ENCODE measurements around the gene MAGEB17. TPM values are rescaled to one million over a fixed set of nuclear protein-coding genes. Genes with fewer than 3 reads are reported as not detected.

Gene MAGEB17
- polyA plus RNA-seq, 1 donor (not counting 4 experiments of a cell fraction or from before 2014, with no cell fraction given): not detected

- dilution Hi-C loops (cut with MboI; ENCODE audit: extremely low pct_ligation_motif_present, low sequenced_read_pairs): no loop called here
- Histone ChIP-seq H3K9me1 (ENCODE audit: control insufficient read depth, extremely low read depth, insufficient read depth, low read length) (no peaks in the 10 kb centered on the region), H3K9me3 (ENCODE audit: control insufficient read depth, low read depth, low read length) (no peaks in the 10 kb centered on the region), H3K4me1 (ENCODE audit: control insufficient read depth, extremely low read depth, insufficient read depth, low read length) (peaks cover 11% of the 10 kb centered on the region), H3K4me3 (ENCODE audit: control insufficient read depth in 2 of 3, extremely low read depth in 1 of 3, insufficient read depth in 2 of 3, low read depth in 1 of 3, low read length in 3 of 3) (no peak overlapping the region), H3K79me2 (ENCODE audit: control insufficient read depth, insufficient read depth, low read length) (no peaks in the 10 kb centered on the region), H2AFZ (ENCODE audit: control insufficient read depth, low read length) (no peak overlapping the region), H3K4me2 (ENCODE audit: control insufficient read depth, extremely low read depth, insufficient read depth, low read depth, low read length) (no peak overlapping the region), H3K36me3 (ENCODE audit: control insufficient read depth in 2 of 2, extremely low read depth in 1 of 2, insufficient read depth in 2 of 2, low read length in 2 of 2) (no peaks in the 10 kb centered on the region), H3K9ac (ENCODE audit: control insufficient read depth, extremely low read depth, insufficient read depth, low read length) (no peak overlapping the region), H3K27me3 (ENCODE audit: control insufficient read depth, extremely low read depth, insufficient read depth, low read length) (no peaks in the 10 kb centered on the region), H3K27ac (ENCODE audit: control insufficient read depth, insufficient read depth, low read length) (no peak overlapping the region), H4K20me1 (ENCODE audit: control insufficient read depth, extremely low read depth, insufficient read depth, low read length) (no peaks in the 10 kb centered on the region)
- no peak for DNase-seq (ENCODE audit: low read depth, low spot score)
- TF ChIP-seq CTCF (optimal IDR thresholded peaks at IDR 0.05 in 1 of 3, IDR thresholded peaks at IDR 0.05 in 1 of 3, conservative IDR thresholded peaks at IDR 0.05 in 1 of 3; ENCODE audit: extremely low read depth in 1 of 3, insufficient read depth in 2 of 3, low read length in 3 of 3) (no peak), EZH2 (IDR thresholded peaks at IDR 0.05; ENCODE audit: low read length) (no peak)
- FAIRE-seq: no peak
Measured at GRCh38 chrX:16155581-16156096, 11.6 kb upstream of the MAGEB17 start.

GRCh38 chrX:16156692-16157331 lies 10.5 kb upstream of the MAGEB17 start:
- Histone ChIP-seq H3K36me3 (ENCODE audit: control insufficient read depth in 2 of 2, extremely low read depth in 1 of 2, insufficient read depth in 2 of 2, low read length in 2 of 2) (no peaks in the 10 kb centered on the region), H3K4me3 (ENCODE audit: control insufficient read depth in 2 of 3, extremely low read depth in 1 of 3, insufficient read depth in 2 of 3, low read depth in 1 of 3, low read length in 3 of 3) (no peak overlapping the region), H3K9me3 (ENCODE audit: control insufficient read depth, low read depth, low read length) (no peaks in the 10 kb centered on the region), H3K9ac (ENCODE audit: control insufficient read depth, extremely low read depth, insufficient read depth, low read length) (no peak overlapping the region), H3K27ac (ENCODE audit: control insufficient read depth, insufficient read depth, low read length) (no peak overlapping the region), H3K4me1 (ENCODE audit: control insufficient read depth, extremely low read depth, insufficient read depth, low read length) (peaks cover 22% of the 10 kb centered on the region), H3K9me1 (ENCODE audit: control insufficient read depth, extremely low read depth, insufficient read depth, low read length) (no peaks in the 10 kb centered on the region), H3K27me3 (ENCODE audit: control insufficient read depth, extremely low read depth, insufficient read depth, low read length) (no peaks in the 10 kb centered on the region), H3K79me2 (ENCODE audit: control insufficient read depth, insufficient read depth, low read length) (no peaks in the 10 kb centered on the region), H4K20me1 (ENCODE audit: control insufficient read depth, extremely low read depth, insufficient read depth, low read length) (no peaks in the 10 kb centered on the region), H2AFZ (ENCODE audit: control insufficient read depth, low read length) (no peak overlapping the region), H3K4me2 (ENCODE audit: control insufficient read depth, extremely low read depth, insufficient read depth, low read depth, low read length) (no peak overlapping the region)
- DNase-seq (ENCODE audit: low read depth, low spot score) (no peak), FAIRE-seq (no peak)
- dilution Hi-C loops (cut with MboI; ENCODE audit: extremely low pct_ligation_motif_present, low sequenced_read_pairs): no loop called here
- TF ChIP-seq EZH2 (IDR thresholded peaks at IDR 0.05; ENCODE audit: low read length): no peak
- TF ChIP-seq CTCF (optimal IDR thresholded peaks at IDR 0.05 in 1 of 3, IDR thresholded peaks at IDR 0.05 in 1 of 3, conservative IDR thresholded peaks at IDR 0.05 in 1 of 3; ENCODE audit: extremely low read depth in 1 of 3, insufficient read depth in 2 of 3, low read length in 3 of 3): no peak
